Sigmoid colon (tissue), 4 donors: Measurements from ENCODE around the gene TEKT4.
"Not testable (repeated sequence)": the region's sequence is repeated elsewhere in the genome, so short reads cannot be mapped to it uniquely, and the experiment has no call there.

ENCODE experiments used
- CTCF ChIP-seq, 4 experiments: fragments of 450-650 bp in 3 of 4; fragments of 200-600 bp in 1 of 4; IDR thresholded peaks; one replicate each; pipeline ENCODE4 v1.5.1; 2016 to 2019; ENCODE audit warnings: antibody characterized with exemption in 4 of 4, mild to moderate bottlenecking in 3 of 4, moderate library complexity in 2 of 4
- POLR2A ChIP-seq, 2 donors: fragments of 450-650 bp; IDR thresholded peaks; one replicate each; pipeline ENCODE4 v1.6.1; 2016; ENCODE audit warnings: antibody characterized with exemption in 2 of 2, mild to moderate bottlenecking in 2 of 2, moderate library complexity in 2 of 2
- POLR2AphosphoS5 ChIP-seq, 4 donors: sonication (generic); formaldehyde crosslinking; IDR thresholded peaks; one replicate each; pipeline ENCODE4 v1.6.1; 2017; ENCODE audit warnings: antibody characterized with exemption in 4 of 4

DNA sequence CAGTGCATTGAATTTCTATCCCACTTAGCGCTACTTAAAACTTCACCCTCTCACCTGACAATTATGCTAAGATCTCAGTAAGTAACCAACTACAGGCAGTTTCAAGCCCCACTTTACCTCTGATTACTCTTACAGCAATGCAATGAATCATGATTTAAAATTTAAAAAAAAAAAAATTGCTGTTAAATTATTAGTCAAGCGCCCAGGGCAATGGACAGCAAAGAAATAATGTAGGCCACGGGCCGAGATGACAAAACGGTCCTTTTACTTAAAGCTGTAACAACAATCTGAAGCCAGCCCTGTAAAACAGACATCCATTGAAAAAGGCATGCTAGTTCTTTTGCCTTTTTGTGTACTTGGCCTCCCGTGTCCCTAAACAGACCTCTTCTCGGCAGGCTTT, 24.0 kb downstream of the TEKT4 start:
- TF ChIP-seq POLR2A, CTCF, POLR2AphosphoS5 (IDR thresholded peaks at IDR 0.05): not testable (repeated sequence)
